ENCODE results near the gene SLC9A1.

SLC9A1 gene

DNA sequence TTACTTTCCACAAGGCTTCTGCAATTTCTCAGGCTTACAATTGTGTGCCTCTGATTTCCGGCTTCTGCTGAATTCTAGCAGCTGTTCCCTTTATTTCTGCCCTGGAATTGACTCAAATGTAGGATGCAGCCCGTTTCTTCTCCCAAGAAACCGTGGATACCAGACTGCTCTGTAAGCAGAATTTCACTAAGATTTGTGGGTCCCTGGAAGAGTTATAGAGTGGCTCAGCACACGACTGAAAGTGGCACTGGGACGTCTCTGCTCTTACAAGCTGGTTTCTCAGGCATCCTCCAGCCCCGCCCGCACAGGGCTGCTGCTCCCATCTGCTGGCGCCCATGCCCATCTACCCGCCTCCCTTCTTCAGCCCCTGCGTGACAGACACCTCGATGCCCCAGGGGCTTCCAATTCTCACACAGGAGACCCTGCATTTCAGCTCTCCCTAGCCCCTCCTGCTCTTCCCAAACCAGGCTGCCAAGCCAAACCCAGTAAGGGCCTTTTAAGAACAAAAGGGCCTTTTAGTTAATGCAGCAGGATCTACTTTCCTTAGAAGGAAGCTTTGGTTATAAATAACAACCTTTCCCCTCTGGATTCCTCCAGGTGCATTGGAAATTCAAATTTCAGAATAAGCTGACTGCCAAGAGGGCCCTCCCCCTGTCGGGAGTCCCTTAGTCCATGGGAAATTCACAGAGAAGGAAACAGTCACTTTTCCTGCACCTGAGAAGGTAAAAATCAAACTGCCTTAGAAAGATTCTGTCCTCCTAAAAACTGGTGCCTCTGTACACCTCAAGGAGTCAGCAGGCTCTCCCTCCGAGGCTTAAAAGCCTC is 96.9 kb downstream of the SLC9A1 start:
- POLR2A ChIA-PET = no interaction called here
- no peak for DNase-seq (ENCODE audit: extremely low spot score)
- CTCF ChIA-PET = interaction anchor here (4.9 to 7.2 kb wide), 2 partner anchors 13 to 40 kb away, joined by 15 to 93 read pairs; no protein-coding TSS in a partner anchor
- TF ChIP-seq, protein P1, sequence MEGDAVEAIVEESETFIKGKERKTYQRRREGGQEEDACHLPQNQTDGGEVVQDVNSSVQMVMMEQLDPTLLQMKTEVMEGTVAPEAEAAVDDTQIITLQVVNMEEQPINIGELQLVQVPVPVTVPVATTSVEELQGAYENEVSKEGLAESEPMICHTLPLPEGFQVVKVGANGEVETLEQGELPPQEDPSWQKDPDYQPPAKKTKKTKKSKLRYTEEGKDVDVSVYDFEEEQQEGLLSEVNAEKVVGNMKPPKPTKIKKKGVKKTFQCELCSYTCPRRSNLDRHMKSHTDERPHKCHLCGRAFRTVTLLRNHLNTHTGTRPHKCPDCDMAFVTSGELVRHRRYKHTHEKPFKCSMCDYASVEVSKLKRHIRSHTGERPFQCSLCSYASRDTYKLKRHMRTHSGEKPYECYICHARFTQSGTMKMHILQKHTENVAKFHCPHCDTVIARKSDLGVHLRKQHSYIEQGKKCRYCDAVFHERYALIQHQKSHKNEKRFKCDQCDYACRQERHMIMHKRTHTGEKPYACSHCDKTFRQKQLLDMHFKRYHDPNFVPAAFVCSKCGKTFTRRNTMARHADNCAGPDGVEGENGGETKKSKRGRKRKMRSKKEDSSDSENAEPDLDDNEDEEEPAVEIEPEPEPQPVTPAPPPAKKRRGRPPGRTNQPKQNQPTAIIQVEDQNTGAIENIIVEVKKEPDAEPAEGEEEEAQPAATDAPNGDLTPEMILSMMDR (IDR thresholded peaks at IDR 0.05; ENCODE audit: control extremely low read depth, extremely low read depth, low read depth, missing control alignments) = no peak

DNA sequence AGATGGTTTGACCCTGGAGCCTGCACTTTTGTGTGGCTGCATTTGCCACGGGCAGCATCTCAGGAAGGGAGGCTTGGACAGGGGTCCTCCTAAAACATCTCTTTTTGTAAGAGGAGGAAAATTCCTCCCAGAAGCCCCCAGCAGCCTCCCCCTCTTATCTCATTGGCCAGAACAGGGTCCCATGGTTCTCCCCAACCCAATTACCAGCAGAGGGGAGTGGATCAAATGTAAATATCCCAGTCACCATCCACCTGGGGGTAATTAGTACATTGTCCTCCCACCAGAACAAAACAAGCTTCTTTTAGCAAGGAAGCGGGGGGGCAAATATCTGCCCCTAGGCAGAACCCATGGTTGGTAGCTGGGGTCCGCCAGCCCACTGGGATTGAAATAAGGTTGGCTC is 97.5 kb downstream of the SLC9A1 start:
- ChIA-PET CTCF (interaction anchor here (4.9 to 7.2 kb wide), 2 partner anchors 12 to 41 kb away, joined by 15 to 93 read pairs; no protein-coding TSS in a partner anchor), POLR2A (no interaction called here)
- TF ChIP-seq, protein P1 (IDR thresholded peaks at IDR 0.05; ENCODE audit: control extremely low read depth, extremely low read depth, low read depth, missing control alignments) = no peak
- DNase-seq (ENCODE audit: extremely low spot score) = no peak

DNA sequence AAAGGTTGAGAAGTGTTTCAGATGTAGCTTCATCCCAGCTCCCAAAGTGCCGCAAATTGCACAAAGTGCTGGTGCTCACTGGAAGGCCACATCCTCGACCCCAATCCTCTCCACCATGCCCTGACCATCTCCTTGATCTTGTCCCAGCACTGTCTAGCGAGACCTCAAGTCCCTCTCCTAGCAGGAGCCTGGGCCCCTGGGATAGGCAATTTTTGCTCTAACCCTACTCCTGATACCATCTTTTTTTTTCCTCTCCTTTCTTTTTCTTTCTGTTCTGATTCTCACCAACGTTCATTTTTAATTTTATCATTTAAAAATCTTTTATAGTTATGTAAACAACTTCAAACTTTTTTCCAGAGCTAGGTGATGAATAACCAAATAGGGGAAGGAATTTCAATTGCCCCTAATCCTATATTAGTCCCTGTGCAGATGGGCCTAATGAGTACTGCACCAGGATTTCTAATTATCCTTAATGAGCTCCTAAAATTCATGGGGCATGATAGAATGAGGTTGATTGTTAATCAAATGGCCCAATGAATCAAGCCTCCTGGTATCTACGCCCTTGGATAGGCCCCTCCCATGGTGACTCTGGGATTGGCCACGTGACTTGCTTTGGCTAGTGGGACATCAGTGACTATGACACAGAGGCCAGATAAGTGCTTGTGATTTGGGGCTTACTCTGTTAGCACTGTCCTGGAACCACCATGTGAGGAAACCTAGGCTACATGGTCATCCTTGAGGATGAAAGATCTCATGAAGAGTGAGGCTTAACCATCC is 100.8 kb downstream of the SLC9A1 start:
- TF ChIP-seq, protein P1 (IDR thresholded peaks at IDR 0.05; ENCODE audit: control extremely low read depth, extremely low read depth, low read depth, missing control alignments) = no peak
- DNase-seq (ENCODE audit: extremely low spot score) = no peak
- CTCF ChIA-PET = interaction anchor here (0.9 to 7.2 kb wide), 5 partner anchors 9 to 48 kb away, joined by 3 to 93 read pairs (median 5); no protein-coding TSS in a partner anchor
- POLR2A ChIA-PET = no interaction called here

DNA sequence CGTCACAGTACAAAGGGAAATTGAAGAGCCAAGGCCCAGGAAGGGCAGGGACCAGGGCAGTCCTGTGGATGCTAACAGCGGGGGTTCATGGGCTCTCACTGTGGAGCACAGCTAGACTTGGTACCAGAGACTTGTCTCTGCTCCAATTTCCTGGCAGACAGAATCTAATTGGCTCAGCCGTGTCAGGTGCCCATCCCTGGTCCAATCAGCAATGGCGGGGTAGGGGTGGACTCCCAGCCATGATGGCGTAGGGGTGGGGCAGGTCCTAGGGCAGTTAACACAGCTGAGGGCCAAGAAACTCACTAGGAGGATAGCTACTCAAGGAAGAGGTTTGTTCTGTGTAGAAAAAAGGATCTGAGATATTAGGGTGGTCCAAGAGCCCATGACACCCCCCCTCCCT is 102.4 kb downstream of the SLC9A1 start:
- POLR2A ChIA-PET = no interaction called here
- TF ChIP-seq, protein P1 (IDR thresholded peaks at IDR 0.05; ENCODE audit: control extremely low read depth, extremely low read depth, low read depth, missing control alignments) = no peak
- CTCF ChIA-PET = interaction anchor here (0.9 to 7.2 kb wide), 5 partner anchors 8 to 50 kb away, joined by 3 to 93 read pairs (median 3); no protein-coding TSS in a partner anchor
- no peak for DNase-seq (ENCODE audit: extremely low spot score)

DNA sequence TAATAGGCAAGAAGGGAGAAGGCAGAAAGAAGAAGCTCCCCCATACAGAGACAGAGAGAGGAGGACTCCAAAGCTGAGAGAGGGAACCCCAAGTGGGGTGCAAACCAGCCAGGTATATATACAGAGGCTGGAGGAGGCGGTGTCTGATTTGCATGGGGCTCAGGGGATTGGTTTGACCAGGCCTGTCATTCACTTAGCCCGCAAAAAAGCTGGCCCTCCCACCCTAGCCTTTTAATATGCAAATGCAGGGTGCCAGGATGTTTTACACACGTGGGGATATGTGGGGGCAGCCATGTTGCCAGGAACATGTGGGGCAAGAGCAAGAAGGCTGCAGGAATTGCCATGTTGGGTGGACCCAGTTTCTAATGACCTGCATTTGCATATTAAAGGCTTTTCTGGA is 105.3 kb downstream of the SLC9A1 start:
- ChIA-PET POLR2A (interaction anchor here (0.5 kb wide), 1 partner anchor 220 kb away, joined by 3 read pairs; no protein-coding TSS in a partner anchor), CTCF (interaction anchor here (0.8 to 9.3 kb wide), 3 partner anchors 28 to 51 kb away, joined by 3 to 356 read pairs (median 3); no protein-coding TSS in a partner anchor)
- TF ChIP-seq, protein P1 (IDR thresholded peaks at IDR 0.05; ENCODE audit: control extremely low read depth, extremely low read depth, low read depth, missing control alignments) = no peak
- DNase-seq (ENCODE audit: extremely low spot score) = no peak

DNA sequence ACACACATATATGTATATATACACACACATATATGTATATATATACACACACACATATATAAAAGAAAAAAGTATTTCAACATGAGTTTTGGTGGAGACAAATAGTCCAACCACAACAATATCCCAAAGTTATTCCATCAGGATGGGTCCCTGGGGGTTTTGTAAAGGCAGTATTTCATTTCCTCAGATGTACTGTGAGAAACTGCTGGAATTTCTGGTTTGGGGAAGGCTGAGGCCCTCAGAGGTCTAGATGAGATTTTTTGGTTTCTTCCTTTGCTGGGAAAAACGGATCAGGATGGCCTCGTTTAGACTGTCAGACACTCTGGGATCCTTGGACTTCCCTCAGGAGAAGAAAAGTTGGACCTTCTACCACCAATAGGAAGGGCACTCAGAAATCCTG is 105.8 kb downstream of the SLC9A1 start:
- ChIA-PET POLR2A (no interaction called here), CTCF (interaction anchor here (1.4 to 9.3 kb wide), 2 partner anchors 9 to 48 kb away, joined by 3 to 356 read pairs; no protein-coding TSS in a partner anchor)
- TF ChIP-seq, protein P1 (IDR thresholded peaks at IDR 0.05; ENCODE audit: control extremely low read depth, extremely low read depth, low read depth, missing control alignments) = no peak
- DNase-seq (ENCODE audit: extremely low spot score) = no peak
